ENCODE results near the gene KCTD1.

DNA sequence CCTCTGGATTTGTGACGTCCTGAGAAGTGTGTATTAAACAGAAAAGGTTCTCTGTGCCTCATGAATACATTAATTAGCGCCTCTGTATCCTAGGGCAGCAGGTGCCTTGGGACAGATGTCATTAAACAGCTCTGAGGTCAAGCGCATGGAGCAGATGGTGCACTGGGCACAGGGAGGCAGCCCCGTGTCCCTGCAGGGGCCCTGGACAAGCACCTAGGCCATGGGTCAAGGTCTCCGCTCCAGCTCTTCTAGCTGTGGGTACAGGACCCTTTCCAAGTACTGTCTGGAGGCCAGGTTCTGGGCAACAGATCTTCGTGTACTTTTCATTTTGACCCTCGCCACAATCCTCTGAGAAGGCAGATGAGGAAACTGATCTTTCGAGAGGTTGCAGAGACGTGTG is 126.4 kb downstream of the KCTD1 start:
- TF ChIP-seq CTCF (IDR thresholded peaks at IDR 0.05) (no peak), ZFX (IDR thresholded peaks at IDR 0.05; ENCODE audit: borderline replicate concordance) (no peak)
